ENCODE results near the gene RASAL3. TPM values are rescaled to one million over a fixed set of nuclear protein-coding genes. Genes with fewer than 3 reads are reported as not detected.

The RASAL3 gene
- total RNA-seq, 4 donors from 2014 or later: 0.51 to 4.3 (median 1.1) TPM; not detected in 1

GRCh38 chr19:15422296-15423075 is 41.9 kb downstream of the RASAL3 start:
- no peak overlapping the region for H3K4me3 ChIP-seq
- no peaks in the 10 kb centered on the region for H3K4me1 ChIP-seq
- H3K36me3 ChIP-seq: no peaks in the 10 kb centered on the region
- intact Hi-C loops (cut with DNase I; ENCODE audit: low total_unique reads): no loop called here
- no peak overlapping the region for H3K27ac ChIP-seq
- no peaks in the 10 kb centered on the region for H3K9me3 ChIP-seq
- DNase-seq: no peak
- H3K27me3 ChIP-seq: no peaks in the 10 kb centered on the region
- TF ChIP-seq CTCF (IDR thresholded peaks at IDR 0.05) (no peak), POLR2A (IDR thresholded peaks at IDR 0.05) (no peak)

DNA sequence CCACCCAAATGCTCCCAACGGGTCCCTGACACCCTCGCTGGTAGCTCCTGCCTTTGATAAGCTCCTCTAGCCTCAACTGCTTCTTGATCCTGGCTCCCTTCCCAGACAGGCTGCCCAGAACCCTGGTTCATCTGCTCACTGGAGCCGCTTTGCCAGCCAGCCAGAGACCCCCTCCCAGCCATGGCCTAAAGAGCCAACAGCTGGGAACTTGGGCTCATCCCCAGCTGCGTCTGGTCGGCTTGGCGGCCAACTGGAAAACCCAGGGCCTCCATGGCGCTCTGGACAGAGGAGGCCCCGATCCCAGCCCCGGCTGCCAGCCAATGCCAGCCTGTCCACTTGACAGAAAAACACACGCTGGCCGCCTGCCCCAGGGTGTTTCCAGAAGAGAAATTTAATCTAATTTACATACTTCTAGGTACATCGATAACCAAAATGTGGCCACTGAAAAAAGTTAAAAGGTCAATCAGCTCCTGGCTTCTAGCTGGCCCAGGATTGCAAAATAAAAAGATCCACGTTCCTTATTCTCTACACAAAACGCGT is 42.6 kb downstream of the RASAL3 start:
- TF ChIP-seq POLR2A (IDR thresholded peaks at IDR 0.05) (no peak), CTCF (IDR thresholded peaks at IDR 0.05) (no peak)
- intact Hi-C loops (cut with DNase I; ENCODE audit: low total_unique reads): no loop called here
- Histone ChIP-seq H3K9me3 (no peaks in the 10 kb centered on the region), H3K4me1 (peaks cover 0 to 3% of the 10 kb centered on the region in 2 donors), H3K27me3 (no peaks in the 10 kb centered on the region), H3K4me3 (no peak overlapping the region), H3K36me3 (no peaks in the 10 kb centered on the region), H3K27ac (no peak overlapping the region)
- no peak for DNase-seq

DNA sequence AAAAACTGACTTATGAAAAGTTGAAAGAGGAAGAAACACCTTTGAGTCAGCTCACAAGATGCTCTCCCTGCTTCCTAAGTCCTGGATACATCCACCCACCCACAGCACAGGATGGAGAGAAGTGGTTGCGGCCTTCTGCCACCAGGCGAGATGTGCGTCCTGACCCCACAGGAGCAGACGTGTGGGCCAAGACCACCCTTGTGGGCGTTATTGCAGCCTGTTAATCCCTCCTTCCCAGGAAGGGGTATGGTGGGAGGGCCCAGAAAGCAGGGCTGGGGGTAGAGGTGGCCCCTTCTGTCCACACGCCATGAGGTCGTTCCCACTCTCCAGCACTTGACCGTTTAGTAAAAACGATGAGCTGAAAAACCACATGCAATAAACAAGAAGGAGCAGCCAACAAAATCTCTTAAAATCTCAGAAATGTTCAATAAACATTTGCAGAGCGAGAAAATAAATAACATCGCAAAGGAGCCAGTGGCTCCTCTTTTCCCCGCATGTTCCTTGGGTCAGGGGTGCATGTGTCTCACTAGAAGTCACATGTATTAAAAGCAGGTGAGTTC is 43.1 kb downstream of the RASAL3 start:
- no peaks in the 10 kb centered on the region for H3K36me3 ChIP-seq
- DNase-seq: no peak
- TF ChIP-seq POLR2A (IDR thresholded peaks at IDR 0.05) (no peak), CTCF (IDR thresholded peaks at IDR 0.05) (no peak)
- H3K4me3 ChIP-seq: no peak overlapping the region
- peaks cover 0 to 7% of the 10 kb centered on the region in 2 donors for H3K4me1 ChIP-seq
- no peaks in the 10 kb centered on the region for H3K27me3 ChIP-seq
- H3K9me3 ChIP-seq: no peaks in the 10 kb centered on the region
- intact Hi-C loops (cut with DNase I; ENCODE audit: low total_unique reads): no loop called here
- H3K27ac ChIP-seq: no peak overlapping the region

DNA sequence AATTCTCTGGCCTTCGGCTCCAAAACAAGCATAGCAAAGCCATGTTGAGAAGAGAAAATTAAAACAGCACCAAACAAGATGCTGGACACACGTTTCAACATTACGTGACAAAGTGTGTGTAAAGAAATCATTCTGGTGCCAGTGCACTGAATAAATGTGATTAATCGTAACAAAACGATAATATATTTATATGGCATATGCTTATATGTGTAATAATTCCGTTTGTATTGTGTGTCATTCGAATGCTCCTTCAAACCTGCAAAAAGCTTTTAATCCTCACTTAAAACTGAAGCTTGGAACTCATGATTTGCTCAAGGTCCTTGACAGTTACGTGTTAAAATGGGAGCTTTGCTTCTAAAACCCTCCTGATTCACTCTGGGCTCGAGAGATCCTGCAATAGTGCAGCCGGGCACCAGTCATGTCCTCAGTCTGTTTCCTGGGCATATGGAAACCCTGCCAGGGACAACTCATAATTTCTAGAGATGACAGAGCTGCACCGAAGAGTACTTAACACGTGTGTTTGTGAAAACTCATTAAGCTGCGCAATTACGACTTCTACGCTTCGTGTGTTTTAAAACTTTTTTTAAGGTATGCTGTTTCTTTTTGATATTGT is 44.8 kb downstream of the RASAL3 start:
- DNase-seq: no peak
- intact Hi-C loops (cut with DNase I; ENCODE audit: low total_unique reads): no loop called here

More for the DNA sequence above, 44.8 kb downstream of the RASAL3 start:
- H3K4me1 ChIP-seq: peaks cover 0 to 7% of the 10 kb centered on the region in 2 donors
- TF ChIP-seq POLR2A (IDR thresholded peaks at IDR 0.05): no peak
- no peak for TF ChIP-seq CTCF (IDR thresholded peaks at IDR 0.05)
- H3K27ac ChIP-seq: peak overlapping the region; percentile 26 to 67
- no peaks in the 10 kb centered on the region for H3K27me3 ChIP-seq
- peak overlapping the region; percentile 41 to 82 for H3K4me3 ChIP-seq
- H3K36me3 ChIP-seq: no peaks in the 10 kb centered on the region
- no peaks in the 10 kb centered on the region for H3K9me3 ChIP-seq
